Retinal pigment epithelial cell (primary cell): Measurements from ENCODE around the gene TRIM24.
"Not testable (repeated sequence)": the region's sequence is repeated elsewhere in the genome, so short reads cannot be mapped to it uniquely, and the experiment has no call there.

Source experiments
- DNase-seq: peaks from one replicate; pipeline ENCODE4 v3.0.0-alpha.2; 2010; ENCODE audit warnings: low read depth
- H3K4me3 ChIP-seq: 2 replicates; pipeline ENCODE4 v1.5.1; 2011; ENCODE audit warnings: mild to moderate bottlenecking, low read length, control low read depth, moderate library complexity
- CTCF ChIP-seq: conservative IDR thresholded peaks from 2 replicates; pipeline ENCODE4 v1.5.1; 2011; ENCODE audit warnings: low read depth, low read length, control low read depth, inconsistent platforms

The TRIM24 gene

GRCh38 chr7:138460176-138460648 lies at the start of gene TRIM24:
TSS of gene TRIM24 (plus strand) at chr7:138460259. CDS start at chr7:138460549, 290 bp downstream.
- H3K4me3 ChIP-seq = peak within 1 kb of the TSS; percentile 93
- DNase-seq = no peak
- no peak for TF ChIP-seq CTCF

- not testable (repeated sequence) for DNase-seq, H3K4me3 ChIP-seq
Observed at GRCh38 chr7:138412077-138412476, 48.0 kb upstream of the TRIM24 start.

- H3K4me3 ChIP-seq = not testable (repeated sequence)
Observed at GRCh38 chr7:138412921-138413320, 47.1 kb upstream of the TRIM24 start.

GRCh38 chr7:138417078-138417700 lies 42.9 kb upstream of the TRIM24 start:
- DNase-seq = no peak
- no peak overlapping the region for H3K4me3 ChIP-seq
- no peak for TF ChIP-seq CTCF

More at GRCh38 chr7:138412921-138413320, 47.1 kb upstream of the TRIM24 start:
- DNase-seq = not testable (repeated sequence)

- TF ChIP-seq CTCF = no peak
- no peak overlapping the region for H3K4me3 ChIP-seq
Observed at GRCh38 chr7:138417764-138418163, 42.3 kb upstream of the TRIM24 start.

GRCh38 chr7:138418403-138418802 lies 41.7 kb upstream of the TRIM24 start:
- not testable (repeated sequence) for DNase-seq, H3K4me3 ChIP-seq

More at GRCh38 chr7:138417764-138418163, 42.3 kb upstream of the TRIM24 start:
- DNase-seq = no peak

- no peak for TF ChIP-seq CTCF
- no peak overlapping the region for H3K4me3 ChIP-seq
- DNase-seq = no peak
Observed at GRCh38 chr7:138425026-138425425, 35.0 kb upstream of the TRIM24 start.

GRCh38 chr7:138429577-138430250 lies 30.3 kb upstream of the TRIM24 start:
- no peak for DNase-seq
- no peak overlapping the region for H3K4me3 ChIP-seq
- TF ChIP-seq CTCF = no peak
